Activated naive CD4-positive, alpha-beta T cell treated with anti-CD3 and anti-CD28 coated beads for 36 hours (primary cell): ENCODE measurements around the gene CTF1. TPM values are rescaled to one million over a fixed set of nuclear protein-coding genes. Genes with fewer than 3 reads are reported as not detected.
"Not testable (repeated sequence)": the region's sequence is repeated elsewhere in the genome, so short reads cannot be mapped to it uniquely, and the experiment has no call there.

Experiments used
- CTCF ChIA-PET: fragments of 350-600 bp; sonication (Branson Sonifier 250); formaldehyde crosslinking; loops from one replicate; lab custom pipeline; 2021; ENCODE audit warnings: antibody characterized with exemption; lab: Charles Lee
- DNase-seq: peaks from one replicate; pipeline ENCODE4 v3.0.0-alpha.2; 2020
- H3K27ac Mint-ChIP-seq: one replicate; pipeline ENCODE4 v1.8.0; 2021; ENCODE audit warnings: mild to moderate bottlenecking, mixed read lengths
- H3K27me3 Mint-ChIP-seq: one replicate; pipeline ENCODE4 v1.8.0; 2021; ENCODE audit warnings: low read depth, mixed read lengths
- H3K36me3 Mint-ChIP-seq: one replicate; pipeline ENCODE4 v1.8.0; 2021; ENCODE audit warnings: low read depth, mixed read lengths
- H3K4me1 Mint-ChIP-seq: one replicate; pipeline ENCODE4 v1.8.0; 2021; ENCODE audit warnings: low read depth, mixed read lengths
- H3K4me3 Mint-ChIP-seq: one replicate; pipeline ENCODE4 v1.8.0; 2021; ENCODE audit warnings: mild to moderate bottlenecking, moderate library complexity, mixed read lengths
- H3K9me3 Mint-ChIP-seq: one replicate; pipeline ENCODE4 v1.8.0; 2021; ENCODE audit warnings: mixed read lengths
- intact Hi-C: fragments of 100-400 bp; cut with micrococcal nuclease; formaldehyde crosslinking; loops from one replicate; pipeline ENCODE4 v1.15.1; 2023
- total RNA-seq, 2 experiments: library from RNA; stranded (reverse); gene quantifications; one replicate each; pipeline ENCODE4 v1.2.3, GENCODE V29; 2021

Gene CTF1
- total RNA-seq, 2 experiments from 2014 or later, result 0.21 to 0.27 TPM

DNA sequence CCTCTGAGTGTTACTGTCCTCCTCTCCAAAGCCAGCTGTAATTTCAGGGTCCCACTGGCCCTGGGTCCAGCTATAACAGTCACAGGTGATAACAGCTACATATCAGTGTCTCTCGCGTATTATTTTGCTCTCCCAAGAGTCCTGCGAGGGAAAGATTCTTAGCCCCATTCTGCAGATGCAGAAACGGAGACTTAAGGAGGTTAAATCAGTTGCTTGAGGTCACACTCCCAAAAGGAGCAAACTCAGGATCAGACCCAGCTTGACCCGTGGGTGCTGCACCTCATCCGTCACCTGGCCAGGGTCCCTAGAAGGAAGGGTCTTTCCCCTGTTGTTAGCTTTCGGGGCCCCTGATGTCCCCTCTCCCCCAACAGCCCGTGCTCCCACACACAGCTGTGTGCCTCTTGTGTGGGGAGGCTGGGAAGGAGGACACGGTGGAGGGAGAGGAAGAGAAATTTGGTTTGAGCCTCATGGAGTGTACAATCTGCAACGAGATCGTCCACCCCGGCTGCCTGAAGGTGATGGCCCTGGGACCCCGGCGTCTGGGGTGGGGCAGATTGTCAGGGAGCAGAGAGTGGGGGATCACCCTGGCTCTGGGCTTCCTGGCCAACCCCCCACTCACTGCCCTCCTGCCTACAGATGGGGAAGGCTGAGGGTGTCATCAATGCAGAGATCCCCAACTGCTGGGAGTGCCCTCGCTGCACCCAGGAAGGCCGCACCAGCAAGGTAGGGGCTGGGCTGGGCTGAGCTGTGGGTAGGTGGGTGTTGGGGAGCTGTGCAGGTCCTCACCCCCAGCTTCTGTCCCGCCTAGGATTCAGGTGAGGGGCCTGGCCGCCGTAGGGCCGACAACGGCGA is 30.7 kb downstream of the CTF1 start:
- no peaks in the 10 kb centered on the region for H3K9me3 Mint-ChIP-seq
- H3K4me1 Mint-ChIP-seq, result peaks cover 14% of the 10 kb centered on the region
- peaks cover 3% of the 10 kb centered on the region for H3K36me3 Mint-ChIP-seq
- H3K27ac Mint-ChIP-seq, result no peak overlapping the region
- no peak for DNase-seq
- intact Hi-C loops, result loop anchor here (10.0 kb wide), 2 partner anchors 372 to 552 kb away; partner anchors contain the start of genes MYL11, TBC1D10B and ZNF764
- no peak overlapping the region for H3K4me3 Mint-ChIP-seq
- H3K27me3 Mint-ChIP-seq, result no peaks in the 10 kb centered on the region
- CTCF ChIA-PET, result interaction anchor here (0.6 to 2.8 kb wide), 5 partner anchors 9 to 83 kb away, joined by 3 to 19 read pairs (median 5); no protein-coding TSS in a partner anchor

DNA sequence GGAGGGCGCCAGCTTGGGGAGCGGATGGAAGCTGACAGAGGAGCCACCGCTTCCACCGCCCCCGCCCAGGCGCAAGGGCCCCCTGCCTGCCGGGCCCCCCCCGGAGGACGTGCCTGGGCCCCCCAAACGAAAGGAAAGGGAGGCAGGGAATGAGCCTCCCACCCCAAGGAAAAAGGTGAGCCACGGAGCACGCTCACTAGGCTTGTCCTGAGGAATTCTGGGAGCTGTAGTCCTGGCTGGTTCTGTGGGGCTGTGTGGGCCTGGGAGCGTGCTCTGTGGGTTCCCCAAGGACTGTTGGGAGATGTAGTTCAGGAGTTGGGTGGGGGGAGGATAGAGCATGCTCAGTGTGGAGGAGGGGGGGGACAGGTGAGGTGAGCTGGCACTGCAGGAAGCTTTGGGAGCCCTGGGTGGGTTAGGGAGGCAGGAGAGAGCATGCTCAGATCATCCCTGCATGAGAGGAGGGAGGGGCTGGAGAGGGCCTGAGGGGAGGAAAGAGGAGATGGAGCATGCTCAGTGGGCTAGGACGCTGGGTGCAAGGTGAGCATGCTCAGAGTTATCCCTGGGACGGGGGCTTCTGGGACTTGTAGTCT is 31.5 kb downstream of the CTF1 start:
- H3K36me3 Mint-ChIP-seq, result peaks cover 6% of the 10 kb centered on the region
- no peaks in the 10 kb centered on the region for H3K9me3 Mint-ChIP-seq
- intact Hi-C loops, result loop anchor here (10.0 kb wide), 2 partner anchors 373 to 553 kb away; partner anchors contain the start of genes MYL11, TBC1D10B and ZNF764
- CTCF ChIA-PET, result interaction anchor here (0.9 to 2.8 kb wide), 3 partner anchors 8 to 84 kb away, joined by 5 to 19 read pairs (median 5); no protein-coding TSS in a partner anchor
- H3K4me1 Mint-ChIP-seq, result peaks cover 14% of the 10 kb centered on the region
- no peaks in the 10 kb centered on the region for H3K27me3 Mint-ChIP-seq
- DNase-seq, result peak; percentile 57
- no peak overlapping the region for H3K27ac Mint-ChIP-seq
- no peak overlapping the region for H3K4me3 Mint-ChIP-seq

DNA sequence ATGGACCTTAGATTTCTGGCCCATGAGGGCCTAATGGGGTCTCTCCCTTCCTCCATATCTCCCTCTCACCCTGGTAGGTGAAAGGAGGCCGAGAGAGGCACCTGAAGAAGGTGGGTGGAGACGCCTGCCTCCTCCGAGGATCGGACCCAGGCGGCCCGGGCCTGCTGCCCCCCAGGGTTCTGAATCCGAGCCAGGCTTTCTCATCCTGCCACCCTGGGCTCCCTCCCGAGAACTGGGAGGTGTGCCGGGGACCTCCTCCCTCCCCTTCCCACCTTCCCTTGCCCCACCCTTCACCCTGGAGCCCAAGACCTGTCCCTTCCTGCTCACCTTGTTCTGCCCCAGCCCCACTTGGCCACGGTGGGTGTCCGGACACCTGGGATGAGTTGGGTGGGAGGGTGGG is 32.0 kb downstream of the CTF1 start:
- CTCF ChIA-PET, result interaction anchor here (0.9 to 2.8 kb wide), 2 partner anchors 14 to 84 kb away, joined by 5 to 19 read pairs; no protein-coding TSS in a partner anchor

DNA sequence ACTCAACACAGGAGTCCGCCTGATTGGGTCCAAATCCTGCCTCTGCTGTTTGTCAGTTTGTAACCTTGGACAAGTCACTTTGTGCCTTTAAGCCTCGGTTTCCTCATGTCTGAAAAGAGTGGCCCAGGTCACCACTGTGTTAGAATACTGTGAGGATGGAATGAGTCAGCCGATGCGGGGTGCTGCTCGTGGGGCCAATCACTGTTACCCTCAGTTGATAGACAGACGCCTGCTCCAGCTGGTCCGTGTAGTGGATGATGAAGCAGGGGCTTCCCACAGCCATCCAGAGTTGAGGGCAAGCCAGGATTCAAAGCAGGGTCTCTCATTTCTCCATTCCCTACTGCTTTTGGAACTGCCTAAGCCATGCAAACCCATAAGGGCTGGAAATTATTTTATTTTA is 32.8 kb downstream of the CTF1 start:
- Mint-ChIP-seq H3K36me3 (peaks cover 6% of the 10 kb centered on the region), H3K4me1 (peaks cover 14% of the 10 kb centered on the region), H3K27ac (no peak overlapping the region), H3K27me3 (no peaks in the 10 kb centered on the region), H3K9me3 (no peaks in the 10 kb centered on the region), H3K4me3 (no peak overlapping the region)
- CTCF ChIA-PET, result interaction anchor here (2.8 kb wide), 1 partner anchor 13 kb away, joined by 19 read pairs; no protein-coding TSS in a partner anchor
- no peak for DNase-seq
- intact Hi-C loops, result loop anchor here (10.0 kb wide), 2 partner anchors 374 to 554 kb away; partner anchors contain the start of genes MYL11, TBC1D10B and ZNF764

More for the DNA sequence above, 32.0 kb downstream of the CTF1 start:
- Mint-ChIP-seq H3K4me1 (peaks cover 14% of the 10 kb centered on the region), H3K27ac (no peak overlapping the region), H3K36me3 (peaks cover 6% of the 10 kb centered on the region), H3K9me3 (no peaks in the 10 kb centered on the region), H3K4me3 (no peak overlapping the region), H3K27me3 (no peaks in the 10 kb centered on the region)
- DNase-seq, result no peak
- intact Hi-C loops, result loop anchor here (10.0 kb wide), 2 partner anchors 374 to 554 kb away; partner anchors contain the start of genes MYL11, TBC1D10B and ZNF764

DNA sequence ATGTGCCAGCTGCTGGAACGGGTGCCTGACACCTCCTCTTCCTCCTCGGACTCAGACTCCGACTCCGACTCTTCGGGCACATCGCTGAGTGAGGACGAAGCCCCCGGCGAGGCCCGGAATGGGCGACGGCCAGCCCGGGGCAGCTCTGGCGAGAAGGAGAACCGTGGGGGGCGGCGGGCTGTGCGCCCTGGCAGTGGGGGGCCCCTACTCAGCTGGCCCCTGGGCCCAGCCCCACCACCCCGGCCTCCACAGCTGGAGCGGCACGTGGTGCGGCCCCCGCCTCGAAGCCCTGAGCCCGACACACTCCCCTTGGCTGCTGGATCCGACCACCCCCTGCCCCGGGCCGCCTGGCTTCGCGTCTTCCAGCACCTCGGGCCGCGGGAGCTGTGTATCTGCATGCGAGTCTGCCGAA is 33.8 kb downstream of the CTF1 start:
- no peak overlapping the region for H3K27ac Mint-ChIP-seq
- peaks cover 15% of the 10 kb centered on the region for H3K4me1 Mint-ChIP-seq
- H3K27me3 Mint-ChIP-seq, result no peaks in the 10 kb centered on the region
- H3K36me3 Mint-ChIP-seq, result peaks cover 13% of the 10 kb centered on the region
- no peaks in the 10 kb centered on the region for H3K9me3 Mint-ChIP-seq
- DNase-seq, result no peak
- no peak overlapping the region for H3K4me3 Mint-ChIP-seq
- intact Hi-C loops, result no loop called here
- CTCF ChIA-PET, result no interaction called here

DNA sequence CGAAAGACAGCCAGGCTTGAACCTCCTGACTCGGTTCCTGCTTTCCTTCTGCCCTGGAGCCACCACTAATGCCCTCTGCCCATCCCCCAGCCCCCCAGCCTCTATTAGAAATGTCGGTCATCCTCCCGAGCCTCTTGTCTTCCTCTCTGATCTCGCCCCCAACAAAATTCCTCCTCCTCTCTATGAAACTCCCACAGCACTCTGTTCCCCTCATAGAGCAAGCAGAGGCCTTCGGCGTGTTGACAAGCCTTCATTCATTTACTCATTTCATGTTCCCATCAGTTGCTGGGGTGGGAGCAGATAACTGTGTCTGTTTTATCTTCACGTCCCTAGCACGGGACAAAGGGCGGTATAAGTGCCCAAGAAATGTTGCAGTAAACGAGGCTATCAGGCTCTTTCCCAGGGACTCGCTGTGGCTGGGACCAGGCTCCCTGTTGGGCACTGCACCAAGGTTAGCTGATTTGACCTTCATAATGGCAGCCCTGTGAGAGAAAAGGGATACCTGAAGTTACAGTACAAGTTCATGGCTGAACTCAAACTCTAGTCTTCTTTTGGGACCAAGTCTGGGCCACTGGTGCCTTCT is 34.7 kb downstream of the CTF1 start:
- Mint-ChIP-seq H3K36me3 (peaks cover 15% of the 10 kb centered on the region), H3K9me3 (no peaks in the 10 kb centered on the region), H3K4me3 (no peak overlapping the region), H3K4me1 (peaks cover 13% of the 10 kb centered on the region), H3K27ac (no peak overlapping the region), H3K27me3 (no peaks in the 10 kb centered on the region)
- intact Hi-C loops, result no loop called here
- DNase-seq, result no peak
- CTCF ChIA-PET, result interaction anchor here (1.1 to 1.3 kb wide), 2 partner anchors 11 to 22 kb away, joined by 3 to 7 read pairs; no protein-coding TSS in a partner anchor

DNA sequence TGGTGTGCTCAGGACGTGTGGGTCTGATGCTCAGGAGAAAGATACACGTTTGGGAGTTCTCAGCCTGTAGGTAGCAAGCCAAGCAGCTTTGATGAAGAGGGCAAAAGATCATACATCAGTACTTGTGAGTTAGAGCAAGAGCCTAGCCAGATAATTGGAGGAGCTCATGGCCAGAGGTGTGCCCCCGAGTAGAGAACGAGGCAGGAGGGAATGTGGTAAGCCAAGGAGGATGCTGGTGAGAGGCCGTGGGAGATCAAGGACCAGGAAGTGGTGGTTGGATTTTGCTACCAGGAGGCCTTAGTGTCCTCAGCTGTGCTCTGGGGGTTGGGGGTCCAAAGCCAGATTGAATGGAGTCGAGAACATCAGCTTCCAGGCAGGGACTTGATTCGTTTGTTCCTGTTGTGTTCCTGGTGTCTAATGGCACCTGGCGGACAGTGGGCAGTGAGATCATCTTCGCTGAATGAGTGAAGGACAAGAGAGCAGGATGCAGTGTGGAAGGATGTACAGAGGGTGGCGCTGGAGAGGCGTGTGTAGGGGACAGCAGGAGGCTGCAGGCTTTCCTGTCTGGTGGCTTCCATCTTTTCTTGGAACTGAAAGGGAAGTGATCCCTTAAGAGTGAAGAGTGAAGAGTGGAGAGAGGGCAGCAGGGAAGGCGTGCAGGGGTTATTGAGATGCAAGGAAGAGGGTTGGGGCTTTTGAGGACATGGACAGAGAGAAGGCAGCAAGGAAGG is 38.6 kb downstream of the CTF1 start:
- intact Hi-C loops, result no loop called here
- Mint-ChIP-seq H3K27ac (no peak overlapping the region), H3K4me1 (peaks cover 11% of the 10 kb centered on the region), H3K27me3 (no peaks in the 10 kb centered on the region), H3K4me3 (no peak overlapping the region), H3K36me3 (peaks cover 16% of the 10 kb centered on the region), H3K9me3 (no peaks in the 10 kb centered on the region)
- peak; percentile 67 for DNase-seq
- CTCF ChIA-PET, result interaction anchor here (0.6 to 3.4 kb wide), 7 partner anchors 8 to 186 kb away, joined by 3 to 18 read pairs (median 4); no protein-coding TSS in a partner anchor

DNA sequence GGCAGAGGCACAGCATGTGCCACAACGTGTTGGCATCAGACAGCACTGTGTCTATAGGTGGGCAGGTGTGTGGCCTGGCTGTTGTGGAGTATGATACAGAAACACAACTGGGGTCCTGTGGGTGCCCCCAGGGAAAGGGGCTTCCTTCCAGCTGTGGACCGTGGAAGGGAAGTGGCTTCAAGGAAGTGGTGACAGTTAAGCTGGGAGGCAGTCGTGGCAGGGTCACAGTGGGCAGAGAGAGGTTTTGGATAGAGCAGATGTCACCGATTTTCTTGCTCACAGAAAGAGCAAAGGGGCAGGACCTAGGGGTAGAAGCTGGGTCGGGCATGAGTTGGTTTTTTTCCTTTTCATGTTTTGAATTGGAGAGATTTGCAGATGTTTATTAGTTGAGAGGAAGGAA is 41.3 kb downstream of the CTF1 start:
- intact Hi-C loops, result no loop called here
- CTCF ChIA-PET, result no interaction called here
- H3K27me3 Mint-ChIP-seq, result no peaks in the 10 kb centered on the region
- H3K9me3 Mint-ChIP-seq, result no peaks in the 10 kb centered on the region
- DNase-seq, result no peak
- peaks cover 11% of the 10 kb centered on the region for H3K36me3 Mint-ChIP-seq
- H3K27ac Mint-ChIP-seq, result no peak overlapping the region
- H3K4me1 Mint-ChIP-seq, result peaks cover 27% of the 10 kb centered on the region
- H3K4me3 Mint-ChIP-seq, result no peak overlapping the region

DNA sequence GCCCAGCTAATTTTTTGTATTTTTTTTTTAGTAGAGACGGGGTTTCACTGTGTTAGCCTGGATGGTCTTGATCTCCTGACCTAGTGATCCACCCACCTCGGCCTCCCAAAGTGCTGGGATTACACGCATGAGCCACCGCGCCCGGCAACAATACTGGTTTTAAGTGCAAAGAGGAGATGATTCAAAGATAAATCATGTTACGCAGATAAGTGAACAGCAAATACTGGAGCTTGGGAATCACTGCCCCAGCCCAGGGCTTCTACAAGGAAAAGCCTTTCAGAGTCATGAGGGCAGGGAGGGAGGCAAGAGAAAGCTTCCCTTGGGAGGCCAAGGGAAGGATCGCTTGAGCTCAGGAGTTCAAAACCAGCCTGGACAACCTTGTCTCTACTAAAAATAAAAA is 43.2 kb downstream of the CTF1 start:
- DNase-seq, H3K4me3 Mint-ChIP-seq, H3K9me3 Mint-ChIP-seq, H3K27ac Mint-ChIP-seq, H3K27me3 Mint-ChIP-seq, intact Hi-C loops: not testable (repeated sequence)
- H3K4me1 Mint-ChIP-seq, result peaks cover 28% of the 10 kb centered on the region
- CTCF ChIA-PET, result interaction anchor here (0.8 to 3.9 kb wide), 4 partner anchors 10 to 504 kb away, joined by 3 to 74 read pairs (median 4); partner anchors contain the start of gene SETD1A
- peaks cover 17% of the 10 kb centered on the region for H3K36me3 Mint-ChIP-seq

DNA sequence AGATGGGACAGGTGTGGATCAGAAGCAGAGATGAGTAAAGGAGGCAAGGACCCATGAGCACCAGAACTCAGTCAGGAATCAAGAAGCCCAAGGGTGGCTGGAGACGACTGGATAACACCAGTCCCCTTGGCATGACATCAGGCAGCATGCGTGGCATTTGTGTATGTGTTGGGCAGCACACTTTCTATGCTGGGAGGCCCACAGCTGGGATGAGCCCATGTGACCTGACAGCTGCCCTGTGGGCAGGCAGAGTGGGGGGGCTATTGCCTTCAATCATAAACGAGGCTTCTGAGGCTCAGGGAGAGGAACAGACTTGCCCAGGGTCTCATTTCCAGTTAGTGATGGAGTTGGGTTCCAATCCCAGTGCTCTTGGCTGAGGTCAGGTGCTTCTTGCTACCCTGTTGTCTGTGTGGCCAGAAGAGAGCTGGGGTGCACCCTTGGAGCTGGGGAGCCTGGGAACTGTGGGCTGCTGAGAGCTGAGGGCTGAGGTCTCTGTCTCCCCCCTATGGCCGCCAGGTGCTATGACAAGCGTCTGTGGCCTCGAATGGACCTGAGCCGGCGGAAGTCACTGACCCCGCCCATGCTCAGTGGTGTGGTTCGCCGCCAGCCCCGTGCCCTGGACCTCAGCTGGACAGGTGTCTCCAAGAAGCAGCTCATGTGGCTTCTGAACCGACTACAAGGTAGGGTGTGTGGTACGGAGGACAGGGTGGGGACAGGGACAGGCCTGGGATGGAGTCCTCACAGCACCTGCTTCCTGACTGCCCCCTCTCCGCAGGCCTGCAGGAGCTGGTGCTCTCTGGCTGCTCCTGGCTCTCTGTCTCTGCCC is 45.4 kb downstream of the CTF1 start:
- Mint-ChIP-seq H3K27me3 (no peaks in the 10 kb centered on the region), H3K4me3 (no peak overlapping the region), H3K36me3 (peaks cover 12% of the 10 kb centered on the region), H3K27ac (peak overlapping the region; percentile 51), H3K4me1 (peaks cover 21% of the 10 kb centered on the region), H3K9me3 (no peaks in the 10 kb centered on the region)
- CTCF ChIA-PET, result interaction anchor here (0.6 to 3.9 kb wide), 33 partner anchors 8 to 502 kb away, joined by 3 to 74 read pairs (median 5); partner anchors contain the start of genes HSD3B7 and SETD1A
- intact Hi-C loops, result loop anchor here (1.0 kb wide), 1 partner anchor 98 kb away; no protein-coding TSS in a partner anchor
- DNase-seq, result peak; percentile 79
